HL-60 (cell line): ENCODE measurements around the gene GABBR1.

Experiments used
- DNase-seq, 2 experiments: peaks; one replicate each; pipeline ENCODE4 v3.0.0-alpha.2; 2010 to 2020; ENCODE audit warnings: low read depth in 1 of 2, low spot score in 1 of 2
- H3K27ac ChIP-seq: fragments of 250-450 bp; sonication (Bioruptor Pico); replicated peaks from 2 replicates; pipeline ENCODE4 v1.5.1; 2020; ENCODE audit warnings: mild to moderate bottlenecking, moderate library complexity
- H3K27me3 ChIP-seq: fragments of 250-450 bp; sonication (Bioruptor Pico); 2 replicates; pipeline ENCODE4 v1.5.1; 2021; ENCODE audit warnings: mild to moderate bottlenecking, moderate library complexity; ENCODE audit not compliant: insufficient read depth, poor library complexity, severe bottlenecking
- H3K4me3 ChIP-seq: replicated peaks from 2 replicates; pipeline ENCODE4 v1.5.1; 2011; ENCODE audit warnings: mild to moderate bottlenecking, control low read depth, low read length; ENCODE audit not compliant: insufficient read depth
- CTCF ChIP-seq: IDR thresholded peaks from one replicate; pipeline ENCODE4 v1.5.1; 2011; ENCODE audit warnings: low read length, control low read depth, inconsistent platforms; ENCODE audit not compliant: insufficient read depth
- GABPA ChIP-seq: IDR thresholded peaks from 2 replicates; pipeline ENCODE4 v1.6.1; 2012; ENCODE audit warnings: low read depth
- POLR2AphosphoS5 ChIP-seq: IDR thresholded peaks from 2 replicates; pipeline ENCODE4 v1.6.1; 2012; ENCODE audit warnings: low read depth
- SPI1 ChIP-seq: IDR thresholded peaks from 2 replicates; pipeline ENCODE4 v1.6.1; 2012; ENCODE audit warnings: low read depth, mild to moderate bottlenecking, borderline replicate concordance
- TF ChIP-seq, protein P1 (sequence below): IDR thresholded peaks from 2 replicates; pipeline ENCODE4 v1.6.1; 2012; ENCODE audit warnings: low read depth; ENCODE audit not compliant: insufficient replicate concordance

Gene GABBR1

GRCh38 chr6:29517245-29517644, 115.7 kb downstream of the GABBR1 start:
- TF ChIP-seq GABPA (no peak), POLR2AphosphoS5 (no peak), SPI1 (no peak), CTCF (no peak)
- TF ChIP-seq, protein P1, sequence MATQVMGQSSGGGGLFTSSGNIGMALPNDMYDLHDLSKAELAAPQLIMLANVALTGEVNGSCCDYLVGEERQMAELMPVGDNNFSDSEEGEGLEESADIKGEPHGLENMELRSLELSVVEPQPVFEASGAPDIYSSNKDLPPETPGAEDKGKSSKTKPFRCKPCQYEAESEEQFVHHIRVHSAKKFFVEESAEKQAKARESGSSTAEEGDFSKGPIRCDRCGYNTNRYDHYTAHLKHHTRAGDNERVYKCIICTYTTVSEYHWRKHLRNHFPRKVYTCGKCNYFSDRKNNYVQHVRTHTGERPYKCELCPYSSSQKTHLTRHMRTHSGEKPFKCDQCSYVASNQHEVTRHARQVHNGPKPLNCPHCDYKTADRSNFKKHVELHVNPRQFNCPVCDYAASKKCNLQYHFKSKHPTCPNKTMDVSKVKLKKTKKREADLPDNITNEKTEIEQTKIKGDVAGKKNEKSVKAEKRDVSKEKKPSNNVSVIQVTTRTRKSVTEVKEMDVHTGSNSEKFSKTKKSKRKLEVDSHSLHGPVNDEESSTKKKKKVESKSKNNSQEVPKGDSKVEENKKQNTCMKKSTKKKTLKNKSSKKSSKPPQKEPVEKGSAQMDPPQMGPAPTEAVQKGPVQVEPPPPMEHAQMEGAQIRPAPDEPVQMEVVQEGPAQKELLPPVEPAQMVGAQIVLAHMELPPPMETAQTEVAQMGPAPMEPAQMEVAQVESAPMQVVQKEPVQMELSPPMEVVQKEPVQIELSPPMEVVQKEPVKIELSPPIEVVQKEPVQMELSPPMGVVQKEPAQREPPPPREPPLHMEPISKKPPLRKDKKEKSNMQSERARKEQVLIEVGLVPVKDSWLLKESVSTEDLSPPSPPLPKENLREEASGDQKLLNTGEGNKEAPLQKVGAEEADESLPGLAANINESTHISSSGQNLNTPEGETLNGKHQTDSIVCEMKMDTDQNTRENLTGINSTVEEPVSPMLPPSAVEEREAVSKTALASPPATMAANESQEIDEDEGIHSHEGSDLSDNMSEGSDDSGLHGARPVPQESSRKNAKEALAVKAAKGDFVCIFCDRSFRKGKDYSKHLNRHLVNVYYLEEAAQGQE = no peak
- H3K27me3 ChIP-seq = no peaks in the 10 kb centered on the region
- H3K27ac ChIP-seq = no peak overlapping the region
- DNase-seq = no peak
- no peak overlapping the region for H3K4me3 ChIP-seq

DNA sequence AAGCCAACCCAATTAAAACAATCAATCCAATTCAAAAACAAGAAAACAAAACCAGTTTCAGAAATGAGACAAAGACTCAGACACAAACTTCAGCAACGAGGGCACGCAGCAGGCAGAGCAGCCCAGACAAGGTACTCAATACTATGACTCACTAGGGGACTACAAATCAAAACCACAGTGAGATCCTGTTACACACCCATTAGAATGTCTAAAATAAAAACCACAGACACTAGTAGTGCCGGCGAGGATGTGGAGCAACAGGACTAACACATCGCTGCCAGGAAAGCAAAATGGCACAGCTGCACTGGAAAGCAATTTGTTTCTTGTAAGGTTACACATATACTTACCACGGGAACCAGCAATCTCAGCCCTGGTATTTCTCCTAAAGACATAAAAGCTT, 116.9 kb downstream of the GABBR1 start:
- no peaks in the 10 kb centered on the region for H3K27me3 ChIP-seq
- TF ChIP-seq, protein P1 = no peak
- TF ChIP-seq GABPA = no peak
- H3K4me3 ChIP-seq = no peak overlapping the region
- no peak for DNase-seq
- H3K27ac ChIP-seq = no peak overlapping the region

DNA sequence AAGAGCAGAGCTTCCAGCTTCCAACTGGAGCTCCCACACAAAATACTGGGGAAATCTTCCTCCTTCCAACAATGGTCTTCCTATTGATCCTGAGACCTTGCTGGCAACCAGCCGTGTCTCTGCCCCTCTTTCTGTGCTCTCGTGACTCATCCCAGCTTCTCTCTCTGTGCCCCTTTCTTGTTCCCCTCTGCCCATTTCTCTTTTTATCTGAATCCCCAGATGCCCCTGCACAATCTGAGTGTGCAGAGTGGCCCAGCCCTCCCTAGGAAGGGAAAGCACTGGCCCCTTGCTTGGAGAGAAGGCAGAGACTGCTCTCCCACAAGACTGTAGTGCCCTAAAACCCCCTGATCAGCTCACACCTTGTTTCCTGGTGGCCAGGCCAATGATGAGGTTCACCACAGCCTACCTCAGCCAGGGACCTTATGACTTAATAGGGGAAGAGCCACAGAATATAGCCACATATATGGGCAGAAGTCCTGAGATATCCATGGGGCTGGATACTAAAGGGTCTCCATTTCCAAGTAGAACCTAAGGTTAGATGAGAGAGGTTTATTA, 122.2 kb downstream of the GABBR1 start:
- DNase-seq = no peak
- TF ChIP-seq CTCF (no peak), GABPA (no peak), SPI1 (no peak)
- TF ChIP-seq, protein P1 = no peak
- H3K27ac ChIP-seq = no peak overlapping the region

DNA sequence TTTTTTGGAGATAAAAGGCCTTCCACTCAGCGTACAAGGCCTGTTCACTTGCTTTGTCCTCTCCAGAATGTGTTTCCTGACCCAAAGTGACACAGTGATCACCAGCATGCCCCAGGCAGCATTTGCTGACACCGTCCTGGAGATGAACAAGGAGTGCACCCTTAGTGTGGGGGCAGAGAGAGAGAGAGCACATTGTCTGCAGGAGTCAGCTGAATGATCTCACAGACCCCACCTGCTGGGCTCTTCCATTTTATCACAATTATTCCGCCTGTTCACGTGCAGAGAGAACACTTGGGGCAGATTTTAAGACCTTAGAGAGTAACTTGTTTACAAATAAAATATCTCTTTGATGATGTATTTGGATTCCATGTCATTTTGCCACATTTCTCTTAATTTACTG, 122.8 kb downstream of the GABBR1 start:
- DNase-seq = no peak
- TF ChIP-seq POLR2AphosphoS5 (no peak), CTCF (no peak), SPI1 (no peak), GABPA (no peak)
- TF ChIP-seq, protein P1 = no peak
- no peak overlapping the region for H3K4me3 ChIP-seq
- H3K27ac ChIP-seq = no peak overlapping the region
- H3K27me3 ChIP-seq = no peaks in the 10 kb centered on the region

More for the DNA sequence above, 122.2 kb downstream of the GABBR1 start:
- Histone ChIP-seq H3K27me3 (no peaks in the 10 kb centered on the region), H3K4me3 (no peak overlapping the region)
